Measurements from ENCODE around the gene GP9.

The GP9 gene

DNA sequence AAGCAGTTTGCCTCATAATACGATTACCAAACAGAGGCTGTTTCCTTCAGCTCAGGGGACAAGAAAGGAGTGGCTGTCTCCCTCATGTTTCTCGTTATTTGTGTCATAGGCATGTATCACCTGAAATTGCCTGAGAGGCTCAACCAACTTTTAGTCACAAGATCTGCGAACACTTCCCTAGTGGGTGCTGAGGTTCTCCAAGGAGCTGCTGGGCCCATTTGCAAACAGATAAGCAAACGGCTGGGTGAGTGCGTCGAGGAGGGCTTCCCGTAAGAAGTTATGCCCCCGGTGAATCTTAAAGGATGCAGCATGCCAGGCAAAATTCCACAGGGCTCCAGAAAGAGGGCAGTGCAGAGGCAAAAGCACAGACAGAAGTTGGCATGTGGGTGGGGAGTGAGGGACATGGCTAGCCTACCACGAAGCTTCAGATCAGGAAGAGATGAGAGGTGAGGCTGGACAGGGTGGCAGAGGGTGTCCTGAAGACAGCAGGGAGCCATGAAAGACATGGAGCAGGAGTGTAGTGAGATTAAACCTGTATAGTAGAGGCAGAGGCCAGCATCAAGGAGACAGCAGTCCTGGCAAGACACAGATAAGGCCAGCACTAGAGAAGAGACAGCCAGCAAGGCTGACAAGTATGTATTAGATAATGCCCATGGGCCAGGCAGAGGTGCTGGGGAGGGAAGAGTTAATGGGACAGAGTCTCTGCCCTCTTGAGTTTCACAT lies 4.0 kb upstream of the GP9 start:
- H3K36me3 ChIP-seq (ENCODE audit: control insufficient read depth, insufficient read depth, low read length, severe bottlenecking) = no peaks in the 10 kb centered on the region
- no peak overlapping the region for H3K9ac ChIP-seq (ENCODE audit: low read length)
- peaks cover 10% of the 10 kb centered on the region for H3K4me1 ChIP-seq (ENCODE audit: control insufficient read depth, insufficient read depth, low read length)
- no peaks in the 10 kb centered on the region for H3K9me3 ChIP-seq (ENCODE audit: control insufficient read depth, low read length)
- no peak for DNase-seq (ENCODE audit: low read depth)
- H3K4me3 ChIP-seq (ENCODE audit: low read length) = no peak overlapping the region
- peaks cover 22% of the 10 kb centered on the region for H3K27me3 ChIP-seq (replicated peaks; ENCODE audit: control insufficient read depth, insufficient read depth, low read length)

DNA sequence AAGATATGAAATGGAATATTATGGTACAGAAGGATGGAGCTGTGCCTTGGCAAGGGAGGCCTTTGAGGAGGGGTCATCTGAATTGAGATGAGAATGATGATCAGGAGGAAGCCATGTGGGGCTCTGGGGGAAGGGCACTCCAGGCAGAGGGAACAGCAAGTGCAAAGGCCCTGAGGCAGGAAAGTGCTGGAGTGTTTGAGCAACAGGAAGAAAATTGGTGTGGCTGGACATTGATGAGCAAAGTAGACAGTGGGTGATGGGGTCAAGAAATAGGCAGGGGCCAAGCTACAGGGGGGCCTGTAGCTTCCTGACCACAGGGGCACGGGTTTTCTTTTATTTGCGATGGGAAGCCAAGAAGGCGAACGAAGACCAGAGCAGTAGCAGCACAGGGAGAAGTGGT lies 3.3 kb upstream of the GP9 start:
- Histone ChIP-seq H3K9ac (ENCODE audit: low read length) (no peak overlapping the region), H3K4me3 (ENCODE audit: low read length) (no peak overlapping the region), H3K9me3 (ENCODE audit: control insufficient read depth, low read length) (no peaks in the 10 kb centered on the region), H3K27me3 (replicated peaks; ENCODE audit: control insufficient read depth, insufficient read depth, low read length) (peaks cover 22% of the 10 kb centered on the region), H3K36me3 (ENCODE audit: control insufficient read depth, insufficient read depth, low read length, severe bottlenecking) (no peaks in the 10 kb centered on the region), H3K4me1 (ENCODE audit: control insufficient read depth, insufficient read depth, low read length) (peaks cover 5% of the 10 kb centered on the region)
- no peak for DNase-seq (ENCODE audit: low read depth)

DNA sequence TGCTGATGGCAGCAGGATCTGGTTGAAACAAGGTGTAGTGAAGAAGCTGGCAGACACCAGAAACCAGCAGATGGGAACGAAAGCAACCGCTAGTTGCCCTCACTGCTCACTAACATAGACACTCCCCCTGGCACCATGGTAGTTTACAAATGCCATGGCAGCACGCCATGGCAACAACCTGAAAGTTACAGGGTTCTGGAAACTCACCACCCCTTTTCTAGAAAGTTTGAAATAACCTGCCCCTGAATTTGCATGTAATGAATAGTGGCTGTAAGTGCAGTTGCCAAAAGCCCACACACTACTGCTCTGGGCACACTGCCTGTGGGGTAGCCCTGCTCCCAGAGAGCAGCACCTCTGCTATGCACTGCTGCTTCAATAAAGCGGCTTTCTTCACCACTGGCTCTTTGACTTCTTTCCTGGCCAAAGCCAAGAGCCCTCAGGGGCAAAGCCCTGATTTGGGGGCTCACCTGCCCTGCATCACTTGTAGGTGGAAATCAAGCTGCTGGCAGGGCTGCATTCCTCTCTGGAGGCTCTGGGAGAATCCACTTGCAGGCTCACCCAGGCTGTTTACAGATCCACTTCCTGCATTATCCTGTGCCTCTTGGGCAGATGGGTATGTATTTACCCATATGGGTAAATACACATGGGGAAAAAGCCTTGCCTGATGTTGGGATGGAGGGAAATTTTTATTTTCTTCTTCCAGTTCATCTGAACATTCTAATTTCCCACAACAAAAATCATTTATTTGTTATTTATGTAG lies 2.0 kb upstream of the GP9 start:
- DNase-seq (ENCODE audit: low read depth) = no peak
- Histone ChIP-seq H3K9ac (ENCODE audit: low read length) (no peak overlapping the region), H3K9me3 (ENCODE audit: control insufficient read depth, low read length) (no peaks in the 10 kb centered on the region), H3K4me3 (ENCODE audit: low read length) (no peak overlapping the region), H3K36me3 (ENCODE audit: control insufficient read depth, insufficient read depth, low read length, severe bottlenecking) (no peaks in the 10 kb centered on the region), H3K4me1 (ENCODE audit: control insufficient read depth, insufficient read depth, low read length) (no peaks in the 10 kb centered on the region), H3K27me3 (replicated peaks; ENCODE audit: control insufficient read depth, insufficient read depth, low read length) (peaks cover 31% of the 10 kb centered on the region)

DNA sequence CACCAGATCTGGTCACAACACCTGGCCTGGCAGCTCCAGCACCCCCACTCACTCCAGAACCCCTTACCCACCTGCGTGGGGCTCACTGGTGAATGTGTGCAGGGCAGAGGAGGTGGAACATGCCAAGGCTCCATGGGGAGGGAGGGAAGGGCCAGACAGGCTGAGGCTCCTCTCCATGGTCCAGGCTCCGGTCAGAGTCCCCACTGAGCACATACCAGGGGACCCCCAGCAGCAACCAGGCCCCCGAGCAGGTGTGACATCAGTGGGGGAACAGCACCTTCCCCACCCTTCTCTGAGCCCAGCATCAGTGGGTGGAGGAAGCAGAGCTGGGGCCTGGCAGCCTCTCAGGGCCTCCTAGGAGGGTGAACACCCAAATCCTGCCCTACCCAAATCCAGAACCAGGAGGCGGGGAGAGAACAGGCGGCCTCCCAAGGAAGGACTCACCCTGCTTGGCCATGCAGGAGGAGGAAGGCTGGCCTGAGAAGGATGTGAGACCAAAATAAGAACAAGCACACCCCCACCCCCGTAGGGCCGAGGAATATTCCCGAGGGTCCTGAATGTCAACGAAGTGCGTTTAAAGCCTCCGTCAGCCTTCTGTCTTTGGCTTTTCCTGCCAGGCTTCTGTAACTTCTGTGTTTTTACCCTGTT lies 1.1 kb upstream of the GP9 start:
- no peak overlapping the region for H3K9ac ChIP-seq (ENCODE audit: low read length)
- no peaks in the 10 kb centered on the region for H3K9me3 ChIP-seq (ENCODE audit: control insufficient read depth, low read length)
- H3K36me3 ChIP-seq (ENCODE audit: control insufficient read depth, insufficient read depth, low read length, severe bottlenecking) = no peaks in the 10 kb centered on the region
- DNase-seq (ENCODE audit: low read depth) = no peak
- H3K4me3 ChIP-seq (ENCODE audit: low read length) = no peak overlapping the region
- H3K4me1 ChIP-seq (ENCODE audit: control insufficient read depth, insufficient read depth, low read length) = no peaks in the 10 kb centered on the region
- H3K27me3 ChIP-seq (replicated peaks; ENCODE audit: control insufficient read depth, insufficient read depth, low read length) = peaks cover 31% of the 10 kb centered on the region

DNA sequence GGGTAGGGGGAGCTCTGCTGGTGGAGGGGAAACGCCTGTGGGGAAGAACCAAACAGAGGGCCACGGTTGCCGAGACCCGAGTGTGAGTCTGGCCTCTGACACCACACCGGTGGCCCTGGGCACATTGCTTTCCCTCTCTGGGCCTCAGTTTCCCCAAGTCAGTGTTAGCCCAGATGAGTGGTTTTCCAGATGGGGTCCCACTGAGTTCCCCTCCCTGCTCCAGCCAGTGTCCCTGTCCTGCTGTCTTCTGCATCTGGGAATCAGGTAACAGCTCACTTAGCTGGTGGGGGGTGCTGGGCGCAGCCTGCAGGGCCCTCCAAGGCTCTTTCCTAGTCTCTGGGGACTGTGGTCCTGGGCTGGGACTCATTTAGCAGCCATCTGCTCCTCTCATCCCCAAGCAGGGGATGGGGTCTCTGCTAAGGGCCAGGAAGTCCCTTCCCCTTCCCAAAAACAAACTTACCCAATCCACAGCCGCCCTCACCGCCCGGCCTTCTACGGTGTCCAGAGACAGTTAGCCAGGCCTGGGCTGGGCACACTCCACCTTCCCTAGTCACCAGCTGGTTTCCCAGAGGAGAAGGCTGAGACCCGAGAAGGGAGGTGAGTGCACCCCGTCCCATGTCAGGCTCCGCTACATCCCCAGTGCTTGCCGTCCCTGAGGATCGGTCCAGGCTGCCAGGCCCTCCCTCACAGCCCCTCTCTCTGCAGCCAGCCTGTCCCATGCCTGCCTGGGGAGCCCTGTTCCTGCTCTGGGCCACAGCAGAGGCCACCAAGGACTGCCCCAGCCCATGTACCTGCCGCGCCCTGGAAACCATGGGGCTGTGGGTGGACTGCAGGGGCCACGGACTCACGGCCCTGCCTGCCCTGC lies 676 bp downstream of the GP9 start:
- DNase-seq (ENCODE audit: low read depth) = no peak
- H3K36me3 ChIP-seq (ENCODE audit: control insufficient read depth, insufficient read depth, low read length, severe bottlenecking) = no peaks in the 10 kb centered on the region
- H3K27me3 ChIP-seq (replicated peaks; ENCODE audit: control insufficient read depth, insufficient read depth, low read length) = peaks cover 25% of the 10 kb centered on the region
- no peak overlapping the region for H3K4me3 ChIP-seq (ENCODE audit: low read length)
- no peak overlapping the region for H3K9ac ChIP-seq (ENCODE audit: low read length)
- no peaks in the 10 kb centered on the region for H3K4me1 ChIP-seq (ENCODE audit: control insufficient read depth, insufficient read depth, low read length)
- no peaks in the 10 kb centered on the region for H3K9me3 ChIP-seq (ENCODE audit: control insufficient read depth, low read length)

DNA sequence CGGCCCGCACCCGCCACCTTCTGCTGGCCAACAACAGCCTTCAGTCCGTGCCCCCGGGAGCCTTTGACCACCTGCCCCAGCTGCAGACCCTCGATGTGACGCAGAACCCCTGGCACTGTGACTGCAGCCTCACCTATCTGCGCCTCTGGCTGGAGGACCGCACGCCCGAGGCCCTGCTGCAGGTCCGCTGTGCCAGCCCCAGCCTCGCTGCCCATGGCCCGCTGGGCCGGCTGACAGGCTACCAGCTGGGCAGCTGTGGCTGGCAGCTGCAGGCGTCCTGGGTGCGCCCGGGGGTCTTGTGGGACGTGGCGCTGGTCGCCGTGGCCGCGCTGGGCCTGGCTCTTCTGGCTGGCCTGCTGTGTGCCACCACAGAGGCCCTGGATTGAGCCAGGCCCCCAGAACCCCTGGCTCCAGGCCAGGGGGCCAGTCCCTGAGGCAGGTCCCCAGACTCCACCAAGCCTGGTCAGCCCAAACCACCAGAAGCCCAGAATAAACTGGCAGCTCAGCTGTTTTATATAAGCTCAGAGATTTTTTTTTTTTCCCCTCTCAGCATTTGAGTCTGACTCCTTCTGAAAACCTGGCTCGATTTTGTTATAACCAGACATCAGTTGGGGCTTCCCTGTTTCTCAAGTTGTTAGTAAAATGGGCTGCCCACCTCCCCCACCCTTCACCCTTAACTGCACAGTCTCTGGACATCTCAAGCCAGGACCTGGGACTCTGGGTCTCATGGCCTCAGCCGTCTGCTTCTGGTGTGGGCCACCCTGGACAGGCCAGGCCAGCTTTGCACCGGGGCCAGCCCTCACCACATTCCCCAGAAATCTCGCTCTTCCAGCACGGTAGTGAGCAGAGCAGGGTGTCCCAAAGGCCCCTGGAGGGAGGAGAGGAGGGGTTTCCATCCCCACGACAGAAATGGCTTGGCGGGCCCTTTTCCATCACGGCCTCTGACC lies 1.6 kb downstream of the GP9 start:
- Histone ChIP-seq H3K27me3 (replicated peaks; ENCODE audit: control insufficient read depth, insufficient read depth, low read length) (peaks cover 17% of the 10 kb centered on the region), H3K4me1 (ENCODE audit: control insufficient read depth, insufficient read depth, low read length) (no peaks in the 10 kb centered on the region), H3K9me3 (ENCODE audit: control insufficient read depth, low read length) (no peaks in the 10 kb centered on the region), H3K36me3 (ENCODE audit: control insufficient read depth, insufficient read depth, low read length, severe bottlenecking) (no peaks in the 10 kb centered on the region), H3K9ac (ENCODE audit: low read length) (no peak overlapping the region), H3K4me3 (ENCODE audit: low read length) (no peak overlapping the region)
- DNase-seq (ENCODE audit: low read depth) = no peak

DNA sequence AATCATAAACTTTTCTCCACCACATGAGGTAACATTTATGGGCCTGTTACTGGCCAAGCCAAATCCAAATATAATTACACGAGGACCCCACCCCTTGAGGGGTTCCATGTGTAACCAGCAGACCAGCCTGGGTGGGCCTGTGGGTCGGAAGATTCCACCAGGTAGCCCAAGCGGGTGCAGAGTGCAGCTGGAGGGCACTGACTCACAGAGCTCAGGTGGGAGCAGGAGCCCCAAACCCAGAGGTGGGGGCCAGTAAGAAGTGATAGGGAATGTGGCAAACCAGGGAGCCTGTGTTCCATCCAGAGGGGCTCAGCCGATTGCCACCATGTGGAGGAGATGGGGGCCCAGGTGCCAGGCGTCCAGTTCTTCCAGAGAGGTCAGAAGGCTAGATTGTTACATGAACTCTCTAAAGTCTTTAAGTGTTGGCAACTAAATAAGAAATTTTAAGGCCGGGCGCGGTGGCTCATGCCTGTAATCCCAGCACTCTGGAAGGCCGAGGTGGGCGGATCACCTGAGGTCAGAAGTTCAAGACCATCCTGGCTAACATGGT lies 2.6 kb downstream of the GP9 start:
- Histone ChIP-seq H3K9ac (ENCODE audit: low read length) (no peak overlapping the region), H3K4me3 (ENCODE audit: low read length) (no peak overlapping the region), H3K9me3 (ENCODE audit: control insufficient read depth, low read length) (no peaks in the 10 kb centered on the region), H3K36me3 (ENCODE audit: control insufficient read depth, insufficient read depth, low read length, severe bottlenecking) (no peaks in the 10 kb centered on the region), H3K27me3 (replicated peaks; ENCODE audit: control insufficient read depth, insufficient read depth, low read length) (peaks cover 15% of the 10 kb centered on the region), H3K4me1 (ENCODE audit: control insufficient read depth, insufficient read depth, low read length) (no peaks in the 10 kb centered on the region)
- no peak for DNase-seq (ENCODE audit: low read depth)

DNA sequence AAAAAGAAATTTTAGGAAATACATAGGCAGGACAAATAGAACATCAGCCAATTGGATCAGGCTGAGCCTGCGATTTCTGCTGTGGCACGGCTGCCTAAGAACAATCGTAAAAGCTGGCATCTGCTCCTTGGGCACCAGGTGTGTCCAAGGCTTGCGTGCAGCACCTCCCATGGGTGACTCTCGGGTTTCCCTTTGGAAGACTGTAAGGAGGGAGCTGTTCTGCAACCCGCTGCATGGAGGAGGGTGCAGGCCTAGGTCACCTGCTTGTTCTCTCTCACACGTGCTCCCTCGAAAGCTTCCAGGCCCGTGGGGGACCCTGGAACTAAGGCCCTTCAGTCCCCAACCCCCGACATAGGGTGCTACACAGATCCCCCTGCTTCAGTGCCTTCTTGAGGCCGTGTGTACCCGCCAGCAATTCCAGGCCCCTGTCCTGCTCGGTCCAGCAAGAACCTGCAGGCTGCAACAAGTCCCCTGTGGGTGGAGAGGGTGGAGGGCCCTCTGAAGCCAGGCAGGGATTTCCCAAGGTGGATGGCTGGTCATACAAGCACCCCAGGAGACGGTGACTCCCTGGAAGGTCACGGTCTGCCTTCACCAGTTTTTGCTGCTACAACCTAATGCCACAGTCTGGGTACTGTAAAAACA lies 3.4 kb downstream of the GP9 start:
- Histone ChIP-seq H3K4me3 (ENCODE audit: low read length) (no peak overlapping the region), H3K27me3 (replicated peaks; ENCODE audit: control insufficient read depth, insufficient read depth, low read length) (peaks cover 9% of the 10 kb centered on the region), H3K9me3 (ENCODE audit: control insufficient read depth, low read length) (no peaks in the 10 kb centered on the region), H3K9ac (ENCODE audit: low read length) (no peak overlapping the region), H3K36me3 (ENCODE audit: control insufficient read depth, insufficient read depth, low read length, severe bottlenecking) (no peaks in the 10 kb centered on the region), H3K4me1 (ENCODE audit: control insufficient read depth, insufficient read depth, low read length) (no peaks in the 10 kb centered on the region)
- no peak for DNase-seq (ENCODE audit: low read depth)

DNA sequence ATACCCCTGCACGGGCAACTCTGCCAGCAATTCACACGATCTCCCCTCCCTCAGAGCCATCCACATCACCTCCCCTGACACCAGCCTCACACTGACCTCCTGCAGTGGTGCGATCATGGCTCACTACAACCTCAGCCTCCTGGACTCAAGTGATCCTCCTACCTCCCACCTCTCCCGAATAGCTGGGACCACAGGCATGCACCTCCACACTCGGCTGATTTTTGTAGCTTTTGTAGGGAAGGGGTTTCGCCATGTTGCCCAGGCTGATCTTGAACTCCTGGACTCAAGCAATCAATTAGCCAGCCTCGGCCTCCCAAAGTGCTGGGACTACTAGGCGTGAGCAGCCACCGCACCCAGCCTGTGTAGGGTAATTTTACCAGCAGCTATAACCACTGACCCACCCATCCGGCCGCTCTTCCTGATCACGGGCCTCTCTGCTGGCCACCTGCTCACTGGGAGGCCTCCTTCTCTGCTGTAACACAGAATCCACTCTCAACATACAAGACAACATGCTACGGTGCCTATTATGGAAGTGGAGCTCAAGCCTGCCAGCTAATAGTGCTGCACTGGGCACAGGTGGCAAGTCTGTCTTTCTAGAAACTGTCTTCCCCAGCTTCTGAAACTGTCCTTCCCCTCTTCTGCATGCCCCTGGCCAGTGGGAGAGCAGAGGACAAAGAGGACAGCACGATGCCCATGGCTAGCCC lies 4.6 kb downstream of the GP9 start:
- DNase-seq (ENCODE audit: low read depth) = no peak
- Histone ChIP-seq H3K9me3 (ENCODE audit: control insufficient read depth, low read length) (no peaks in the 10 kb centered on the region), H3K4me3 (ENCODE audit: low read length) (no peak overlapping the region), H3K4me1 (ENCODE audit: control insufficient read depth, insufficient read depth, low read length) (no peaks in the 10 kb centered on the region), H3K36me3 (ENCODE audit: control insufficient read depth, insufficient read depth, low read length, severe bottlenecking) (no peaks in the 10 kb centered on the region), H3K27me3 (replicated peaks; ENCODE audit: control insufficient read depth, insufficient read depth, low read length) (peaks cover 12% of the 10 kb centered on the region), H3K9ac (ENCODE audit: low read length) (no peak overlapping the region)
